Mesothelial cell of epicardium (in vitro differentiated cells): ENCODE data around the gene MEIS1. TPM values are rescaled to one million over a fixed set of nuclear protein-coding genes. Genes with fewer than 3 reads are reported as not detected.

ENCODE experiments used
- DNase-seq, 2 experiments: peaks; one replicate each; pipeline ENCODE4 v3.0.0; 2021; ENCODE audit warnings: low spot score in 2 of 2; ENCODE audit not compliant: unreplicated experiment in 2 of 2
- H3K27ac Mint-ChIP-seq: 2 replicates; pipeline ENCODE4 v1.8.0; 2021; ENCODE audit warnings: mixed read lengths
- H3K27me3 Mint-ChIP-seq: 2 replicates; pipeline ENCODE4 v1.8.0; 2021; ENCODE audit warnings: low read depth, mixed read lengths
- H3K36me3 Mint-ChIP-seq: 2 replicates; pipeline ENCODE4 v1.8.0; 2021; ENCODE audit warnings: mixed read lengths
- H3K4me1 Mint-ChIP-seq: 2 replicates; pipeline ENCODE4 v1.8.0; 2021; ENCODE audit warnings: mixed read lengths
- H3K4me3 Mint-ChIP-seq: 2 replicates; pipeline ENCODE4 v1.8.0; 2021; ENCODE audit warnings: mild to moderate bottlenecking, moderate library complexity, mixed read lengths
- H3K9me3 Mint-ChIP-seq: 2 replicates; pipeline ENCODE4 v1.8.0; 2021; ENCODE audit warnings: mixed read lengths
- CTCF ChIP-seq: fragments of 200-600 bp; sonication (generic); IDR thresholded peaks from one replicate; pipeline ENCODE4 v1.5.0; 2021; ENCODE audit warnings: antibody characterized with exemption; ENCODE audit not compliant: unreplicated experiment
- total RNA-seq: library from RNA; stranded (reverse); gene quantifications from 3 replicates; pipeline ENCODE4 v1.2.1, GENCODE V29; 2021

Gene MEIS1
- total RNA-seq, 1 donor from 2014 or later = 324 TPM

- Mint-ChIP-seq H3K27ac (peak overlapping the region; percentile 66), H3K36me3 (peaks cover 17% of the 10 kb centered on the region), H3K4me3 (no peak overlapping the region), H3K4me1 (peaks cover 65% of the 10 kb centered on the region), H3K27me3 (no peaks in the 10 kb centered on the region), H3K9me3 (no peaks in the 10 kb centered on the region)
- no peak for TF ChIP-seq CTCF
- DNase-seq = no peak
These were observed 137.5 kb downstream of the MEIS1 start for GRCh38 chr2:66572391-66572790.

- H3K27ac Mint-ChIP-seq = peak overlapping the region; percentile 96
- no peaks in the 10 kb centered on the region for H3K27me3 Mint-ChIP-seq
- no peaks in the 10 kb centered on the region for H3K9me3 Mint-ChIP-seq
- no peak for DNase-seq
- no peak for TF ChIP-seq CTCF
- H3K4me1 Mint-ChIP-seq = peaks cover 64% of the 10 kb centered on the region
- peaks cover 17% of the 10 kb centered on the region for H3K36me3 Mint-ChIP-seq
- H3K4me3 Mint-ChIP-seq = peak overlapping the region; percentile 47
These were observed 138.5 kb downstream of the MEIS1 start for GRCh38 chr2:66573416-66573815.

GRCh38 chr2:66573821-66574233 lies 138.9 kb downstream of the MEIS1 start:
- Mint-ChIP-seq H3K27me3 (no peaks in the 10 kb centered on the region), H3K36me3 (peaks cover 13% of the 10 kb centered on the region), H3K27ac (peak overlapping the region; percentile 96), H3K4me1 (peaks cover 64% of the 10 kb centered on the region), H3K9me3 (no peaks in the 10 kb centered on the region), H3K4me3 (peak overlapping the region; percentile 64)
- no peak for TF ChIP-seq CTCF
- no peak for DNase-seq

- Mint-ChIP-seq H3K36me3 (peaks cover 7% of the 10 kb centered on the region), H3K4me1 (peaks cover 63% of the 10 kb centered on the region), H3K27ac (peak overlapping the region; percentile 99), H3K9me3 (no peaks in the 10 kb centered on the region), H3K4me3 (peak overlapping the region; percentile 89), H3K27me3 (no peaks in the 10 kb centered on the region)
- no peak for TF ChIP-seq CTCF
- DNase-seq = peak; percentile 70 to 72
These were observed 140.0 kb downstream of the MEIS1 start for GRCh38 chr2:66574701-66575624.

- Mint-ChIP-seq H3K27me3 (no peaks in the 10 kb centered on the region), H3K27ac (peak overlapping the region; percentile 99), H3K4me1 (peaks cover 61% of the 10 kb centered on the region), H3K4me3 (peak overlapping the region; percentile 89), H3K9me3 (no peaks in the 10 kb centered on the region), H3K36me3 (peaks cover 5% of the 10 kb centered on the region)
- peak in 1 of 2 experiments; percentile 71 for DNase-seq
- no peak for TF ChIP-seq CTCF
These were observed 140.8 kb downstream of the MEIS1 start for GRCh38 chr2:66575625-66576310.
